Endothelial cell of umbilical vein (primary cell): ENCODE data around the gene COPS6.

Source experiments
- EZH2 ChIP-seq: IDR thresholded peaks from 2 replicates; pipeline ENCODE4 v1.6.1; 2012; ENCODE audit warnings: borderline replicate concordance, low read depth, mild to moderate bottlenecking, moderate library complexity, low read length, inconsistent platforms; ENCODE audit not compliant: severe bottlenecking
- FOS ChIP-seq: IDR thresholded peaks from 2 replicates; pipeline ENCODE4 v1.6.1; 2011; ENCODE audit warnings: mild to moderate bottlenecking, low read length, moderate library complexity, borderline replicate concordance; ENCODE audit not compliant: insufficient read depth
- GATA2 ChIP-seq: IDR thresholded peaks from 2 replicates; pipeline ENCODE4 v1.7.0; 2011; ENCODE audit warnings: low read depth, mild to moderate bottlenecking, moderate library complexity, mixed read lengths, low read length; ENCODE audit not compliant: insufficient read length, insufficient read depth
- JUN ChIP-seq: IDR thresholded peaks from 2 replicates; pipeline ENCODE4 v1.6.1; 2011; ENCODE audit warnings: borderline replicate concordance, low read depth; ENCODE audit not compliant: insufficient read length, insufficient read depth
- MYC ChIP-seq: IDR thresholded peaks from one replicate; pipeline ENCODE4 v1.6.1; 2011; ENCODE audit warnings: mild to moderate bottlenecking, low read depth, low read length
- POLR2A ChIP-seq: IDR thresholded peaks from 2 replicates; pipeline ENCODE4 v1.6.1; 2012; ENCODE audit warnings: low read depth, mild to moderate bottlenecking, control low read depth, low read length
- POLR2AphosphoS5 ChIP-seq: IDR thresholded peaks from 2 replicates; pipeline ENCODE4 v1.6.1; 2012; ENCODE audit warnings: low read depth, mild to moderate bottlenecking, control low read depth, low read length, moderate library complexity; ENCODE audit not compliant: insufficient read depth
- TF ChIP-seq, protein P1 (sequence below), 2 donors: IDR thresholded peaks; 1 replicate in 1 of 2; 2 replicates in 1 of 2; pipeline ENCODE4 v1.5.1; 2011; ENCODE audit warnings: low read length in 2 of 2, mild to moderate bottlenecking in 2 of 2, moderate library complexity in 2 of 2, control low read depth in 1 of 2, inconsistent platforms in 1 of 2, low read depth in 1 of 2; ENCODE audit not compliant: insufficient read depth in 1 of 2; ENCODE audit errors: extremely low read depth in 1 of 2
- TF ChIP-seq, protein P2 (sequence below): IDR thresholded peaks from 2 replicates; pipeline ENCODE4 v1.6.1; 2011; ENCODE audit not compliant: insufficient read depth, insufficient read length

GRCh38 chr7:100102950-100103840 is 14.4 kb downstream of the COPS6 start:
- TF ChIP-seq, protein P1, sequence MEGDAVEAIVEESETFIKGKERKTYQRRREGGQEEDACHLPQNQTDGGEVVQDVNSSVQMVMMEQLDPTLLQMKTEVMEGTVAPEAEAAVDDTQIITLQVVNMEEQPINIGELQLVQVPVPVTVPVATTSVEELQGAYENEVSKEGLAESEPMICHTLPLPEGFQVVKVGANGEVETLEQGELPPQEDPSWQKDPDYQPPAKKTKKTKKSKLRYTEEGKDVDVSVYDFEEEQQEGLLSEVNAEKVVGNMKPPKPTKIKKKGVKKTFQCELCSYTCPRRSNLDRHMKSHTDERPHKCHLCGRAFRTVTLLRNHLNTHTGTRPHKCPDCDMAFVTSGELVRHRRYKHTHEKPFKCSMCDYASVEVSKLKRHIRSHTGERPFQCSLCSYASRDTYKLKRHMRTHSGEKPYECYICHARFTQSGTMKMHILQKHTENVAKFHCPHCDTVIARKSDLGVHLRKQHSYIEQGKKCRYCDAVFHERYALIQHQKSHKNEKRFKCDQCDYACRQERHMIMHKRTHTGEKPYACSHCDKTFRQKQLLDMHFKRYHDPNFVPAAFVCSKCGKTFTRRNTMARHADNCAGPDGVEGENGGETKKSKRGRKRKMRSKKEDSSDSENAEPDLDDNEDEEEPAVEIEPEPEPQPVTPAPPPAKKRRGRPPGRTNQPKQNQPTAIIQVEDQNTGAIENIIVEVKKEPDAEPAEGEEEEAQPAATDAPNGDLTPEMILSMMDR (IDR thresholded peaks at IDR 0.05; ENCODE audit: extremely low read depth in 1 of 2, insufficient read depth in 1 of 2, low read depth in 1 of 2, low read length in 2 of 2) = no peak
- no peak for TF ChIP-seq GATA2
- no peak for TF ChIP-seq EZH2
- TF ChIP-seq, protein P2, sequence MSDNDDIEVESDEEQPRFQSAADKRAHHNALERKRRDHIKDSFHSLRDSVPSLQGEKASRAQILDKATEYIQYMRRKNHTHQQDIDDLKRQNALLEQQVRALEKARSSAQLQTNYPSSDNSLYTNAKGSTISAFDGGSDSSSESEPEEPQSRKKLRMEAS = no peak
- TF ChIP-seq POLR2A = no peak
- no peak for TF ChIP-seq JUN
- no peak for TF ChIP-seq POLR2AphosphoS5
- no peak for TF ChIP-seq FOS
- no peak for TF ChIP-seq MYC
